A204.1 (cell line): ENCODE measurements around the gene ARHGAP22.

Source experiments
- FAIRE-seq: peaks from 2 replicates; lab custom pipeline; 2012; peaks lifted over from hg19 to GRCh38; lab: Jason Lieb, UNC

ARHGAP22 gene

DNA sequence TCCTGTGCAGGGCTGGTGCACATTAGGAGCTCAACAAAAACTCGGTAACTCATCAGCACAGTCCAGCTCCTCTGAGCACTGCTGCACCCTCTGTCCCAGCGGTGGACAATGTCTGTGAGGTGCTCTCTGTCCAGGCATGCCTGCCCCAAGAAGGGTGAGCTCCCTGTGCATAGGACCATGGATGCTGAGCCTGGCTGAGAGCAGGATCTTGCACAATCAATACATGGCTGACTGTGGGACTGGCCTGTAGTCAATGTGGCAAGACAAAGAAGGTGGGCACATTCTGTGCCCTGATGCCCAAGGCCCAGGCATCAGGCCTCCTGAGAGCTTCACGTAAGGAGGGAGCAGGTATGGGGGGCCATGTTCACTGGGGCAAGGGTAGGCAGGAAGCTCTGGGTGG is 17.1 kb downstream of the ARHGAP22 start:
- no peak for FAIRE-seq

DNA sequence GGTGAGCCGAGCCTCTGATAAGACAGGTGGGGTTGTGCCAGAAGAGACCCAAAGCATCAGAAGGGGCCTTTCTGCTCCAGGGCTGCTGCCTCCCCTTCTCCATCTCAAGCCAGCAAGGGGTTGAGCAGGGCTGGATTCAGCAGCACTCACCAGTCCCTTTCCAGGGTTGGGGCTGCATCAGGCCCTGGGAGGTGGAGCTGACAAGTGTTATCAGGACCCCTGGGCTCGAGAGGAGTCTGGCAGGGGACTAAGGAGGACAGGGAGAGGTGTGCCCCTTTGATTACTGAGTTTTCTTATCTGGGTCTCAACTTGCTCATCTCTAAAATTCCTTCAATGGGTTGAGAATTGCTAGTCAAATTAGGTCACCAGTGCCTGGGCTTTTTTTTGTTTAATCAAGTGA is 17.8 kb downstream of the ARHGAP22 start:
- no peak for FAIRE-seq

DNA sequence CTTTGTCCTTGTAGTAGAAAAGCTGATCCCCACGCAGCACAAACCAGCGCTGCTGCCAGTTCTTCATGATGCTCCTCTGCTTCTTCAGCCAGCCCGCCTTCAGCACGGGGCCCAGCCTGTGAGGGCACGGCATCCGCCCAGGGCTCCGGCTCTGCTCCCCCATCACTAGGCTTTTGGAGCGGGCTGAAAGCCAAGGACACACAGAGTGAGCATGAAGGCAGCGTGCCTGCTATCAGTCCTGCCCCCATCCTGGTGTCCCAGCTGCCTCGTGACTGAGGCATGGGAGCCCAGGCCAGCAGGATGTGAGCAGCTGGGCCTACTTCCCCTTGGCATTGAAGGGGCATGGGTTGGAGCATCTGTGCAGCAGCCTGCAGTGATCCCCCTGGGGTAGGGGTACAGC is 21.9 kb downstream of the ARHGAP22 start:
- no peak for FAIRE-seq

DNA sequence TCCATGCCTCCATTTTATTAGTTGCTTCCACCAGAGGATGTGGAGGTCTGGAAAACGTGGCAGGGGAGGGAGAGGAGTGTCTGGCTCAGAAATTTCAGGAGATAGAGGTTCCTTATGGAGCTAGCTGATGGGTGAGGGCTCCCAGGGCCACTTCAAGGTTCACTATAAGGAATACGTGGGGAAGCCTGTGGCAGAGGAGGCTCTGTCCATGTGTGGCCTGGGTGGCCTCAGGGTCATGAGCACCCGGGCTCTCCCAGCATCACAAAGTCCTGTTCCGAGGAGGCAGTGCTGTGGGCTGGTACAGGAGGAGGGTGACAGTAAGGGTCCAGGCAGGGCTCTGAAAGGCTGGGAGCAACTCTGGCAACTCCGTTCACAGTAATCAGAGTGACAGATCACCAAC is 24.6 kb downstream of the ARHGAP22 start:
- no peak for FAIRE-seq

DNA sequence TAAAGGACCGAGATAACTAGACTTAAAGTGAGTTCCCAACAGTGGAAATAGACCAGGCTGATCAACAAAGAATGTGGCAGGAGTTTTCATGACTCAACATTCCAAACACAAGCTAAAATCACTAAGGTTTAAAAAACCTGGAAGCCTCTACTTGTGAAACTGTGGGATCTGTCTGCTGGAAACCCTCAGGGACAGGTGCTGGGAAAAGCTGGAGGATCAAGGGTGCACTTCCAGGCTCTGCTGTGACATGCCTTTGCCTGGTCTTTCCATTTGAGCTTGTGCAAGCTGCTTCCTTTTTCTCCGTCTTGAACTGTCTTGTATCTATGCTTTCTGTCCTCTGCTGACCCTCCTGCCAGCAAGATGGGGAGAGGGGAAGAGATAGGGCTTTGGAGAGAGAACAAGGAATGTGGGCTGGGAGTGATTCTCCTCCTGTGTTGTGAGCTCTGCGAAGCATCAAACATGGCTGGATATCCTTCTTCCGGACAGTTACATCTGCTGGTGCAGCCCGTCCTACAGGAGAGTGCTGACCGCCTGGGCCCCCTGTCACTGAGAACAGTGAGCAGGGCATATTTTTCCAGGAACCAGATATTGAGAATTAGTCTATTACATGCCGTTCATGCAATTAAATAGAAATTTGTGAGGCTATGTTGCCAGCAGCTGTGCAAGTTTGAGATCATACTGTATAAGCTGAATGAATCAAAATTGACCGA is 25.5 kb downstream of the ARHGAP22 start:
- no peak for FAIRE-seq

DNA sequence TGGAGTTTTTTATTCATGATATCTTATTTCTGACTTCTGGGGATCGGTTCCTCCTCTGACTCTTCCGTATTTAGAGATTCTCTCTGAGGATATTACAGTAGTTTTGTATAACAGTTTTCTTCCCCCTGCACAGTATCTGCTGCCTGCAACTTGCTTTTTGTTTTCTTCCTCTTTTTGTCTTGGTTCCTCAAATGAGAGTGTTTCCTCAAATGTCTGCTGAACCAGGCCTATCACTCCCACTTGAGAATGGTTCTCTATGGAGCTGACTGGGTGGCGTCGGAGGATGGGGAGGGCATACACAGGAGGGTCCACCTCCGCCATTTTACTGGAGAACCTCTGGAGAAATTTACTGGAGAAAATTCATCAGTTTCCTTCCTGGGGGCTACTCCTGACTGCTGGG is 27.7 kb downstream of the ARHGAP22 start:
- no peak for FAIRE-seq

DNA sequence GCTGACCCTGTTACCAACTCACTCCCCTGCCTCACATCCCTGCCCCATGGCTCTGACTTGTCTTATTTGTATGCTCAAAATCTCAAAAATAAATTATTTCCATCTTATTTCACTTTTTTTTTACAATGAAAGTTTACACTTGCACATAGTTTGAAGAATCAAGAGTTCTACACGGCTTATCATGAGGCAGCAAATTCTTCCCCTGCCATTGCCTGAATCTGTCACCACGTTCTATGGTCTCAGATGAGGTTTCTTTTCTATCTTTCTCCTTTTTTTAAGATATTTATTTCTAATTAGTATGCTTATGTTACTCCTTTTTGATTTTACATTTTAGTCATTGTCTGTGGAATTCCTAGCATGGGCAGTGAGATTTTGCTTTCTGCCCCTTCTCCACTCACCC is 28.4 kb downstream of the ARHGAP22 start:
- FAIRE-seq = no peak

DNA sequence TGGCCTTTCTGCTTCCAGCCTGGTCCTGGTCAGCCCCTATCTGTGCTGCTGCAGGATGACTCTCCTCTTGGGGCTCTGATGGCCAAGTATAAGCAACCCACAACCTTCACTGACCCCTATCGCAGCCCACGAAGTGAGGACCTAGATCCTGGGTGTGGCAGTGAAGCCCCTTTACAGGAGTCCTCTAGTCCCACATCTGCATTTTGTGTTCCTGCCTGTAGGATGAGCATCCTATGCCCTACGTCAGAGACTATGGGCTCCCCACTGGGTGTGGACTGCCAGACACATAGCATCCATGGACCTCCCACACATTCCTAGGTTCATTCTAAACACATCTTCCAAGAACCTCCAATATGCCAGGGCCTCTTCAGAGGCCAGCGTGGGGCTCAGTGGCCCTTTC is 29.0 kb downstream of the ARHGAP22 start:
- FAIRE-seq = no peak

DNA sequence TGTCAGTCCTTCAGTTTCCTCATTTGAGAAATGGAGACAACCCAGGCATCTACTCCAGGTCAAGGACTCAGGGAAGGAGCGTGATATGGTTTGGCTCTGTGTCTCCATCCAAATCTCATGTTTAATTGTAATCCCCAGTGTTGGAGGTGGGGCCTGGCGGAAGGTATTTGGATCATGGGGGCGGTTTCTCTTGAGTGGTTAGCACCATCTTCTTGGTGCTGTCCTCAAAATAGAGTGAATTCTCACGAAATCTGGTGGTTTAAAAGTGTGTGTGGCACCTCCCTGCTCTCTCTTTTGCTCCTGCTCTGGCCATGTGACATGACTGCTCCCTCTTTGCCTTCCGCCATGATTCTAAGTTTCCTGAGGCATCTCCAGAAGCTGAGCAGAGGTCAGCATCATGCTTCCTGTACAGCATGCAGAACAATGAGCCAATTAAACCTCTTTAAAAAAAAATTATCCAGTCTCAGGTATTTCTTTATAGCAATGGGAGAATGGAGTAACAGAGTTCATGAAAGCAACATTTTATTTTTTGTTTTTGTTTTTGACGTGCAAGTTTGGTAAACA is 30.0 kb downstream of the ARHGAP22 start:
- no peak for FAIRE-seq

DNA sequence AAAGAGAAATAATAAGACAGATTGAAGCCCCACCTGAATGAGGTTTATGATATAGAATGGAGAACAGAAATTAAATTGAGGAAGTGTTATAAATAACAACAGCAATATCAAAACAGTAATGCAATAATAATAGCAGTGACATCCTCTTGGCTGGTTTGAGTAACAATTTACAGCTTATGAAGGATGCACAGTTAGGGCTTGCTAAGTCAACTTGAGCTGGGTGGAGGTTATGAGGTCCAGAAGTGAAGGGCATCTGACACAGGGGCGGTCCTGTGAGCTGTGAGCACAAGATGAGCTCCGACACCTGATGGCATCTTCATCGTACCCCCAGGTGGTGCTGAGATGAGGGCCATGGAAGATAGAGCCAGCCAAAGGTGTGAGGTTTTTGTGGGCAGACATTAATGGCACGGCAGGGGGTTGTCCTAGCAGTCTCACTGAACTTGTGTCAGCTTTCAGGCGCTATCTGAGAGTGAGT is 30.5 kb downstream of the ARHGAP22 start:
- FAIRE-seq = no peak

DNA sequence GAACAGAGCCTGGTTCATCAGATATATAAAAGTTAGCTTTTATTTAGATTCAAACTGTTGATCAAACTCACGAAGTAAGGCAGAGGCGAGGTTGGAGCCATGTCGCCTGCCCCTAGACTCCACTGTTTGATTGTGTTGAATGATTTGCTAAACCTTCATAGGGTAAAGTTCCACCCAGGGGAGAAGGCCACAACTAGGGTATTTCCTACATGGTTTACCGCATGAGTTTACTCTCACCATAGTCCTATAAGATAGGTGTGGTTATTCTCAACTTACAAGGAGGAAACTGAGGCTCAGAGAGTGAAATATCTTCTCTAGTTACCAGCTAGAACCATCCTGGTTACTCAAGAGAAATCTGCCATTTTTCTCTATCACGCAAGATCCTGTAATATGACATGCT is 31.8 kb downstream of the ARHGAP22 start:
- no peak for FAIRE-seq

DNA sequence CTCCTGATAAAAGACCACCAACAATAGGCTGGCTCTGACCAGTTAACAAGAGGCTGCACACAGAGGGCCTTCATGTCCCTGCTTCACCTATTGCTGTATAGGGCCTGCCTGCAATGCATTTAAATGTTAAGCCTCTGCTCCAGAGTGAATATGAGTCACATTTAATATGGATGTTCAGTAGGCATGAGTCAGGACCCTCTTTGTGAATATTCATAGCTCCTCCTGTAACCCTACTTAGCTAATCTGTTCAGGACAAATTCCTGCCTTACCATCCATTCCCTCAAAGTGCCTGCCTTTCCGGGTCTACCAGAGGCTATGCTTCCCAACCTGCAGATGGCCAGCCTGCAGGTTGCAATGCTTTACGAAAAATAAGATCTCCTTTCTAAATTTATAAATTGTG is 32.5 kb downstream of the ARHGAP22 start:
- FAIRE-seq = no peak

DNA sequence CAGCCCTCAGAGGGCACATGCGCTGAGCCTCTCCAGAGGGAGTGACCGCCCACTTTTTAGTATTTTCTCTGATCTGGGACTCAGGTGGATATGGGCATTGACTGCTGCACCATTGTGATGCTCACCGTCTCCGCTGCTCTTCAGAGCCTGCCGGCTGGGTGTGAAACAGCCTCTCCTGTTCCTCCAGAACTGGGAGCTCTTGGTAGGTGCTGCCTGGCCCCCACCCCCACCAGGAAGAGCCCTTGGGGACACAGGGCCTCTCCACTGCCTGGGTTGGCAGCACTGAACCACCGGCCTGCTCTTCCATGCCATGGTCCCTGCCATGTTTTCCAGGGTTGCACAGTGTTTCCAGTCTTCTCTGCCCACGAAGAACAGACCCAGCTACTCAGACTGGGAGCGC is 36.3 kb downstream of the ARHGAP22 start:
- no peak for FAIRE-seq

DNA sequence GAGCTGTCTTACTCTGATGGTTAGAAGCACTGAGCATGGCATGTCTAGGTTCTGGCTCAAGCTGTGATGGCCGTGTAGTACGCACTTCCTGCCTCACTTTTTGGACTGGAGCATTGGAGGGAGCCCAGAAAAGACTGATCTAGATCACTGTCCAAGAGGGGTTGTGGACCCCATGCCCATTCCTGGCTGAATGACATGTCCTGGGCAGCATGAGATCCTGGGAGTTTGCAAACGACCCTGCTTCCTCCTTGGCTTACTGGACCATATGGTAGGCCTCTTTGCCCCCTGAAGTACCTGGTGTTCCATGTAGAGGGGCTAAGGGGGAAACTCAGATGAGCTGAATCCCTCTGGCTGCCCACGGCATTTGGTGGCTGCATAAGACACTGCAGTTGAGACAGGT is 36.7 kb downstream of the ARHGAP22 start:
- FAIRE-seq = no peak

DNA sequence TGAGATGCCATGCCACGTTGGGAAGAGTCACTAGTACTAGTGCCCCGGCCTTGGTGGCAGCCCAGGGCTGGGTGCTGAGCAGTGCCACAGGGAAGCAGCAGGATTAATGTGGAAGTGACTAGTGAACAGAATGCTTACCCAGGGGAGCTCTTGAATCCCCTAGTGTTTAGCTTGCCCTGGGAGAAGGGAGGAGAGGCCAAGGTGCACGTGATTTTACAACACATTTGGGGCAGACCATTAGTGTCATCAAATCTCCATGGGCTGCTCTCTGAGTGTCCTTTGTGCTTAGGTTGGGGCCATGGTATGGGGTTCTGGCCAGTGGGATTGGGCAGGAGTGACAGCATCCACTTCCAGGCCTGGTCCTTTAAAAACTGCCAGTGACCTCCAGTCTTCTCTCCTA is 37.5 kb downstream of the ARHGAP22 start:
- no peak for FAIRE-seq

DNA sequence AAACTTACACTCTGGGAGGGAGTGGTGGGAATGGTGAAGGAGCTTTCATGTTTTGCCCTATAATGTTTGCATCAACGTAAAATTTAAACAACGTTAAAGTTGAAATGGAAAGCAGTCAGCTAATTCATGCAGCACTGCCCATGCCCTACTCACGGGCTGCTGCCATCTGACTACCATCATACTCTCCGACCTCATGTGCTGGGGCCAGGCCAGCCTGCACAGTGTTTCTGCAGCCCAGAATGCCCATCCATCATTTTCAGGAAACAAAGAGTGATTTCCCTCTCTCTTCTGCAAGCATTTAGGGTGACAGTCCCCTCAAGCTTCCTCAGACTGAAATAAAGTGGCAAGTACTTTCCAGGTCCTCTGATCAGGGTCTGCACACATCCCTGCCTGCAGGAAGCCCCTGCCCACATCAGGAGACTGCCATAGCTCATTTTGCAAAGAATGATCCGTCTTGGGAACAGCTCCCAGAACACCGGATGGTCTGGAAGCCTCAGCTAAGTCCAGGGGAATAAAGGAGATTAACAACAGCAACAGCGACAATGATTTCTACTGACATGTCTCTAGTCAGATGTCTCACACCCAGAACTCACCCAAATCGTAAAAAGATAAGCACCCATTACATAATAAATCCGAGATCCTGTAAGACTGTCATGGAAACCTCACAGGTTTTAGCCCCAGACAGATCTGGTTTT is 40.3 kb downstream of the ARHGAP22 start:
- FAIRE-seq = no peak

DNA sequence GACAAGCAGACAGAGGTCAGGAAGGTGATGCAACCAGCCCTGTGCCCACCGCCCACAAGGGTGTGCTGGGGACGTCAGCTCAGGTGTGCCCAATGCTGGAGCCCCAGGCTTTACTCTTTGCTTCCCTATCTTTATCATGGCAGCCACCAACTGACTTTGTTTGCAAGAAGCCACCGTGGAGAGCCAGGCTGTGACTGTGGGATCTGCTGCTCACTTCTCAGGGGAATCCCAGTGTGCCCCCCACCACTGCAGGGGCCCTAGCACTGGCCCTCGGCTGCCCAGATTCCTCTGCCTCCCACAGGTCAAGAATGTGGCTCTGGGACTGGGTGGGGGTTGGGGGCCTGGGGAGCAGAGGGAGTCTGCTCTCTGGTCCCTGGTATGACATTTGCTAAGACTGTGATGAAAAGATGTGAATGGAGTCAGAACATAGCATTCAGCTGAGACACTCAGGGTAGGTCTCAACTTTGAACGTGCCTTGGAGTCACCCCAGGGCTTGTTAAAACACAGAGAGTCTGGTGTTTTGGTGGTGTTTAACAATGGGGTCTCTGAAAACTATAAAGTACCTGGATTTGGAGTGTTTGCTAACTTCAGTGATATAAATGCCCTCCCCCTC is 47.3 kb downstream of the ARHGAP22 start:
- FAIRE-seq = no peak

DNA sequence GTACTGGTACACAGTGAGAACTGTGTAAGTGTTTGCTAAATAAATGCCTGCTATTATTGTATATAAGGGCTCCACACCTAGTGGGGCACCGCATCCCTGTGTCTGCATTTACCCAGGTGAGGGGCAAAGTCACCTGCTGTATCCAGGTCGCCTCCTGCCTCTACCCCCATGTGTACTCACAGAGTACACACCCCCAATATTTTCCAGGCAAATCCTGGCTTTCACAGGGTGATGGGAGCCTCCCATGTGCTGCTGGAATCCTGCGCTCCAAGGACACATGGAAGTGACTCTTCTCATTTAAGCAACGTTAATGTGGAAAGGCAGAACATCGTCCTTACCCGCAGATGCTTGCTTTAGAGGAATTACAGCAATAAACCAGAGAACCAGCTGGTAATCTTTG is 48.2 kb downstream of the ARHGAP22 start:
- no peak for FAIRE-seq

DNA sequence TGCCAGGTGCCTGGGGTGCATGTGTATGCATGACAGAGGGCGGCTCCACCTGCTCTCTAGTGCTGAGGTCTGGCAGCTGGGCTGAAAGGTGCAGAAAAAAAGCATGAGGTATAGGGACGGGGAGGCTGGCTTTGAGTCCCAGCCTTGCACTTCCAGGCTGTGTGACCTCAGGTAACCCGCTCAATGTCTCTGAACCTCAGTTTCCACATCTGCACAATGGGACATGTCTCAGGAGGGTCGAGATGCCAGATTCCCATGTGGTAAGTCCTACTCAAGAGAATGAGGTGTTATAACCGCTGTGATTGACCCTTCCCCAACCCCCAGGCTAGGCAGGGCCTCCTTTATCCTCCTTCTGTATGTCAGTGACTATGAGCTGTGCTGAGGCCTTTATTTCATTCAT is 48.8 kb downstream of the ARHGAP22 start:
- no peak for FAIRE-seq

DNA sequence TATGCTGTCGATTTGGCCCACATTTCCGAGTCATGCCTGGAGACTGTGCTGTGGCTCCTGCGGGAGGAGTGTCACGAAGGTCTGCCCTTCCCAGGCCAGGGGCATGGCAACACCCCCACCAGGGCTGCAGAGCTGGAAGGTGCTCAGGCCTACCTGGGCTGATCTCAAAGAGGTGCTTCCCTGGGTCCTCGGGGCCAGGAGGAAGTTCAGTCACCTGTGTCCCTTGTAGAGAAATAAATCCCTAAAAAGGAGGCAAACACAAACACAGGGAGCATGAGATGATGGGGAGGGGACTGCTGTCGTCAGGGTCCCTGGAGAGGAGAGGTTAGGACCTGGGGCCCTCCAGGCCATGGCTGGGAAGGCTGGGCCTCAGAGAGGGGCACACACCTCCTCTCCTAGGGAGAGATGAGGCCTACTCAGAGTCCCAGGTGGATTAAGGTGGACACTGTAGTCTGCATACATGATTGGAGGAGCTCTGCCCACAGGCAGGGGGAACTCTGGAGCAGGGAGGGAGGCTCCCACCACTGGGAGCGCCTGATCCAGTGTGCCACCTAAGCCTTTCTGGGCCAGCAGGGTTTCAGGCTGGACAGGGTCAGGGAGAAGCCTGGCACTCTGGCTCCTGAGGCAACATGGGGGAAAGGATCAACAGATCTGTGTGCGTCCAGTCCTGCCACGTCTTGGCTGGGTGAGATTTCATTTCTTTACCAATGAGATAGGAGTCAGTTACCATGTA is 49.4 kb downstream of the ARHGAP22 start:
- FAIRE-seq = no peak

DNA sequence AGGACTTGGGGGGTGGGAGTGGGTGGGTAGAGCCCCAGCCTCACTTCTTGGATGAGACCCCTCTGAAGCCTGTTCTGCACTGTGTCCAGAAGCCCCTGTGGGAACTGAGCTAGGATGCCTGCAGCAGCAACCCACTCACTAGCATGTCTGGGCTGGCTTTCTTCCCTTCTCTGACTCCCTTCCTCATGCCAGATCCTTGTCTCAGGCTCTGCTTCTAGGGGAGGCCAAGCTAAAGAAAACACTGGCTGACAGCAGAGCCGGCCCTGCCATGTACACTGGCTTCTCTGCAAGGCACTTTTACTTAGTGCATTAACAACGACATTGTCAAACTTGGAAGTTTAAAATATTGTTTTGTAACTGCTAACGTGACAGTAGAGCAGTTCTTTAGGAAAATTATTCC is 50.2 kb downstream of the ARHGAP22 start:
- no peak for FAIRE-seq

DNA sequence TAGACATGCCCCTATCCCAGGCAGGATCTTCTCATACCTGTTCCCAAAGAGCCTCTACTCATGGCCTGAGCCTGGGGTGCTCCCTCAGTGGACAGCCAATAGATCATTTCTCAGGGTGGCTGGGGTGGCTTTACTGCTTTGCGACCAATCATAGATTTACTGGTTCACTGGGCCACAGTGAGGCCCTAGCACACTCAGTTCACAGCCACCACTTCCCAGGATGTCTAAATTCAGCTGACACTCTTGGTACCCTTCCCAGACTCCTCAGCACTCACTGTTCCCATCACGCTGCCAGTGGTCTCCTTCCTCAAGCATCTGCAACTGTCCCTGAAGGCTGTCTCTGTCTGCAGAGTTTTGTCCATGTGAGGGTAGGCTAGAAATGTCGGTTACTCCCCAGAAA is 50.6 kb downstream of the ARHGAP22 start:
- FAIRE-seq = no peak
